ENCODE measurements around the gene MAGI3.

- TF ChIP-seq CTCF (IDR thresholded peaks at IDR 0.05; ENCODE audit: low read length) = no peak
- TF ChIP-seq EZH2 (IDR thresholded peaks at IDR 0.05; ENCODE audit: borderline replicate concordance, low read length) = no peak
These were observed 161.9 kb downstream of the MAGI3 start for GRCh38 chr1:113552244-113552643.

Data from OCI-LY1 (cell line).